ENCODE data around the gene PSRC1. TPM values are rescaled to one million over a fixed set of nuclear protein-coding genes. Genes with fewer than 3 reads are reported as not detected.

PSRC1 gene
- polyA plus RNA-seq, 1 of the 3 experiments (the other 2 are of a cell fraction): 19.4 TPM

DNA sequence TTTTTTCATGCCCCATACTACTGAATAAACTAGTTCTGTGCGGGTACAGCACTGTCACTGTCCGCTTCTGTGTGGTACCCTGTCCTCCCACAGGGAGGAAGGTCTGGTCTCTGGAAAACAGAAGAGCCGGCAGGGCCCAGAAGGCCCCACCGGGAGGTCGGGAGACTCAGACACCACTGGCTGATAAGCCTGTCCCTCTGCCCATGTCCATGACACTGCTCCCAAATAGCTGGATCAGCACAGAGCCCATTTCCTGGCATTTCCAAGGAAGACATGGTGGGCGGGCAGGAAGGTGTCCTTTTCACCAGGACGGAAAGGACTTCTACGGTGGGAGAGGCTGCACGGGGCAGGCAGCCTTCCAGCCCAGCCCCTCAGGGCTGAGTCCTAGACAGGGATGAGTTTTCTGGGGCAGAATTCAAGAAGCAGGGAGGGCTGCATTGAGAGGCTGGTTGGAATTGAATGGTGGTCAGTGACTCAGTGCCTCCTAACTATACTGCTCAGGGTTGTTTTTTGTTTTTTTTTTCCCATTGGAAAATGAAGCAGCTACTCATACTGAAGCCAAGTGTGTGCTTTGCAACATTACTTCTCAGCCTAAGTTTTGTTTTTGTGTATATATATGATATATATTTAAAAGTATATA lies 7.1 kb downstream of the PSRC1 start:
- peaks cover 15 to 25% of the 10 kb centered on the region in 2 experiments for H3K4me1 ChIP-seq (ENCODE audit: control insufficient read depth in 1 of 2, insufficient read depth in 2 of 2, low read depth in 1 of 2, low read length in 1 of 2)
- CTCF ChIA-PET: interaction anchor here (0.7 to 8.7 kb wide), 18 partner anchors 13 to 256 kb away, joined by 3 to 252 read pairs (median 4); partner anchors contain the start of genes ATXN7L2, CELSR2, CYB561D1 and SORT1
- H3K79me2 ChIP-seq (ENCODE audit: insufficient read depth): peaks cover 4% of the 10 kb centered on the region; the same call in 1 of the 2 replicates
- H3K9ac ChIP-seq: no peak overlapping the region; the same call in 1 of the 2 replicates
- peak; percentile 71 for DNase-seq
- H3K4me3 ChIP-seq (ENCODE audit: low read depth in 2 of 2, low read length in 1 of 2): no peak overlapping the region
- POLR2A ChIA-PET: interaction anchor here (0.6 to 0.7 kb wide), 2 partner anchors 61 to 122 kb away, joined by 3 read pairs; partner anchors contain the start of gene SORT1
- H4K20me1 ChIP-seq (ENCODE audit: insufficient read depth): no peaks in the 10 kb centered on the region
- H3K9me3 ChIP-seq: no peaks in the 10 kb centered on the region
- no peaks in the 10 kb centered on the region for H3K36me3 ChIP-seq (replicated peaks in 1 of 2; ENCODE audit: control insufficient read depth in 1 of 2, insufficient read depth in 2 of 2, low read length in 1 of 2)
- peak overlapping the region; percentile 12 for H3K4me2 ChIP-seq
- H3K27me3 ChIP-seq (ENCODE audit: insufficient read depth): no peaks in the 10 kb centered on the region
- TF ChIP-seq JUND (IDR thresholded peaks at IDR 0.05): no peak
- 0 out of 2 replicates have a peak, but pooled peaks have one; percentile 15 for TF ChIP-seq GATA2 (CRISPR knock-in tag; IDR thresholded peaks at IDR 0.05)
- peaks cover 16% of the 10 kb centered on the region for H3F3A ChIP-seq (replicated peaks; ENCODE audit: insufficient read depth)
- H2AFZ ChIP-seq (ENCODE audit: low read depth): no peak overlapping the region
- H3K27ac ChIP-seq (ENCODE audit: low read depth in 2 of 2, low read length in 1 of 2): peak overlapping the region in 1 of 2 experiments; percentile 83; a peak in 2 of 4 replicates
- H3K9me2 ChIP-seq: no peaks in the 10 kb centered on the region
- 61% methylated on average over 9 of the region's 9 CpGs for WGBS (ENCODE audit: low lambda C conversion rate)

DNA sequence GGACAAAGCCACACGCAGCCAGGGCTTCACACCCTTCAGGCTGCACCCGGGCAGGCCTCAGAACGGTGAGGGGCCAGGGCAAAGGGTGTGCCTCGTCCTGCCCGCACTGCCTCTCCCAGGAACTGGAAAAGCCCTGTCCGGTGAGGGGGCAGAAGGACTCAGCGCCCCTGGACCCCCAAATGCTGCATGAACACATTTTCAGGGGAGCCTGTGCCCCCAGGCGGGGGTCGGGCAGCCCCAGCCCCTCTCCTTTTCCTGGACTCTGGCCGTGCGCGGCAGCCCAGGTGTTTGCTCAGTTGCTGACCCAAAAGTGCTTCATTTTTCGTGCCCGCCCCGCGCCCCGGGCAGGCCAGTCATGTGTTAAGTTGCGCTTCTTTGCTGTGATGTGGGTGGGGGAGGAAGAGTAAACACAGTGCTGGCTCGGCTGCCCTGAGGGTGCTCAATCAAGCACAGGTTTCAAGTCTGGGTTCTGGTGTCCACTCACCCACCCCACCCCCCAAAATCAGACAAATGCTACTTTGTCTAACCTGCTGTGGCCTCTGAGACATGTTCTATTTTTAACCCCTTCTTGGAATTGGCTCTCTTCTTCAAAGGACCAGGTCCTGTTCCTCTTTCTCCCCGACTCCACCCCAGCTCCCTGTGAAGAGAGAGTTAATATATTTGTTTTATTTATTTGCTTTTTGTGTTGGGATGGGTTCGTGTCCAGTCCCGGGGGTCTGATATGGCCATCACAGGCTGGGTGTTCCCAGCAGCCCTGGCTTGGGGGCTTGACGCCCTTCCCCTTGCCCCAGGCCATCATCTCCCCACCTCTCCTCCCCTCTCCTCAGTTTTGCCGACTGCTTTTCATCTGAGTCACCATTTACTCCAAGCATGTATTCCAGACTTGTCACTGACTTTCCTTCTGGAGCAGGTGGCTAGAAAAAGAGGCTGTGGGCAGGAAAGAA lies 8.1 kb downstream of the PSRC1 start:
- H3K79me2 ChIP-seq (ENCODE audit: insufficient read depth): no peaks in the 10 kb centered on the region
- POLR2A ChIA-PET: no interaction called here
- TF ChIP-seq JUND (IDR thresholded peaks at IDR 0.05): peak; percentile 40; the same call in 1 of the 2 replicates
- TF ChIP-seq EZH2phosphoT487 (IDR thresholded peaks at IDR 0.05; ENCODE audit: borderline replicate concordance, low read depth): no peak
- TF ChIP-seq, protein P1, sequence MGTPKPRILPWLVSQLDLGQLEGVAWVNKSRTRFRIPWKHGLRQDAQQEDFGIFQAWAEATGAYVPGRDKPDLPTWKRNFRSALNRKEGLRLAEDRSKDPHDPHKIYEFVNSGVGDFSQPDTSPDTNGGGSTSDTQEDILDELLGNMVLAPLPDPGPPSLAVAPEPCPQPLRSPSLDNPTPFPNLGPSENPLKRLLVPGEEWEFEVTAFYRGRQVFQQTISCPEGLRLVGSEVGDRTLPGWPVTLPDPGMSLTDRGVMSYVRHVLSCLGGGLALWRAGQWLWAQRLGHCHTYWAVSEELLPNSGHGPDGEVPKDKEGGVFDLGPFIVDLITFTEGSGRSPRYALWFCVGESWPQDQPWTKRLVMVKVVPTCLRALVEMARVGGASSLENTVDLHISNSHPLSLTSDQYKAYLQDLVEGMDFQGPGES (IDR thresholded peaks at IDR 0.05; ENCODE audit: low read depth, low read length): no peak
- no peak for TF ChIP-seq FOXM1 (IDR thresholded peaks at IDR 0.05; ENCODE audit: low read depth)
- TF ChIP-seq EP300 (IDR thresholded peaks at IDR 0.05; ENCODE audit: borderline replicate concordance in 1 of 2, low read depth in 1 of 2, low read length in 1 of 2): no peak
- TF ChIP-seq, protein P2, sequence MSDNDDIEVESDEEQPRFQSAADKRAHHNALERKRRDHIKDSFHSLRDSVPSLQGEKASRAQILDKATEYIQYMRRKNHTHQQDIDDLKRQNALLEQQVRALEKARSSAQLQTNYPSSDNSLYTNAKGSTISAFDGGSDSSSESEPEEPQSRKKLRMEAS (IDR thresholded peaks at IDR 0.05; ENCODE audit: low read depth): 0 out of 2 replicates have a peak, but pooled peaks have one; percentile 50
- TF ChIP-seq, protein P3, sequence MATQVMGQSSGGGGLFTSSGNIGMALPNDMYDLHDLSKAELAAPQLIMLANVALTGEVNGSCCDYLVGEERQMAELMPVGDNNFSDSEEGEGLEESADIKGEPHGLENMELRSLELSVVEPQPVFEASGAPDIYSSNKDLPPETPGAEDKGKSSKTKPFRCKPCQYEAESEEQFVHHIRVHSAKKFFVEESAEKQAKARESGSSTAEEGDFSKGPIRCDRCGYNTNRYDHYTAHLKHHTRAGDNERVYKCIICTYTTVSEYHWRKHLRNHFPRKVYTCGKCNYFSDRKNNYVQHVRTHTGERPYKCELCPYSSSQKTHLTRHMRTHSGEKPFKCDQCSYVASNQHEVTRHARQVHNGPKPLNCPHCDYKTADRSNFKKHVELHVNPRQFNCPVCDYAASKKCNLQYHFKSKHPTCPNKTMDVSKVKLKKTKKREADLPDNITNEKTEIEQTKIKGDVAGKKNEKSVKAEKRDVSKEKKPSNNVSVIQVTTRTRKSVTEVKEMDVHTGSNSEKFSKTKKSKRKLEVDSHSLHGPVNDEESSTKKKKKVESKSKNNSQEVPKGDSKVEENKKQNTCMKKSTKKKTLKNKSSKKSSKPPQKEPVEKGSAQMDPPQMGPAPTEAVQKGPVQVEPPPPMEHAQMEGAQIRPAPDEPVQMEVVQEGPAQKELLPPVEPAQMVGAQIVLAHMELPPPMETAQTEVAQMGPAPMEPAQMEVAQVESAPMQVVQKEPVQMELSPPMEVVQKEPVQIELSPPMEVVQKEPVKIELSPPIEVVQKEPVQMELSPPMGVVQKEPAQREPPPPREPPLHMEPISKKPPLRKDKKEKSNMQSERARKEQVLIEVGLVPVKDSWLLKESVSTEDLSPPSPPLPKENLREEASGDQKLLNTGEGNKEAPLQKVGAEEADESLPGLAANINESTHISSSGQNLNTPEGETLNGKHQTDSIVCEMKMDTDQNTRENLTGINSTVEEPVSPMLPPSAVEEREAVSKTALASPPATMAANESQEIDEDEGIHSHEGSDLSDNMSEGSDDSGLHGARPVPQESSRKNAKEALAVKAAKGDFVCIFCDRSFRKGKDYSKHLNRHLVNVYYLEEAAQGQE (IDR thresholded peaks at IDR 0.05; ENCODE audit: low read depth, low read length): no peak
- TF ChIP-seq RXRA (IDR thresholded peaks at IDR 0.05; ENCODE audit: borderline replicate concordance, low read depth): no peak
- no peak for TF ChIP-seq POLR2AphosphoS5 (IDR thresholded peaks at IDR 0.05; ENCODE audit: low read depth, low read length)
- TF ChIP-seq MEF2A (IDR thresholded peaks at IDR 0.05; ENCODE audit: borderline replicate concordance, low read depth): no peak
- no peak for TF ChIP-seq MXI1 (IDR thresholded peaks at IDR 0.05; ENCODE audit: low read depth, low read length)
- TF ChIP-seq YY1 (IDR thresholded peaks at IDR 0.05; ENCODE audit: low read depth): no peak
- TF ChIP-seq TEAD4 (IDR thresholded peaks at IDR 0.05; ENCODE audit: borderline replicate concordance, insufficient read depth): no peak
- TF ChIP-seq FOSL2 (IDR thresholded peaks at IDR 0.05; ENCODE audit: borderline replicate concordance, low read depth): peak; percentile 70
- no peak for TF ChIP-seq SIN3A (IDR thresholded peaks at IDR 0.05; ENCODE audit: borderline replicate concordance, low read depth, low read length)
- TF ChIP-seq TCF12 (IDR thresholded peaks at IDR 0.05): peak; percentile 74

More for the DNA sequence above, 8.1 kb downstream of the PSRC1 start:
- H3K27me3 ChIP-seq (ENCODE audit: insufficient read depth): no peaks in the 10 kb centered on the region
- H3F3A ChIP-seq (replicated peaks; ENCODE audit: insufficient read depth): peaks cover 16% of the 10 kb centered on the region
- CTCF ChIA-PET: interaction anchor here (0.7 to 1.0 kb wide), 2 partner anchors 11 to 257 kb away, joined by 3 to 5 read pairs; no protein-coding TSS in a partner anchor
- H4K20me1 ChIP-seq (ENCODE audit: insufficient read depth): no peaks in the 10 kb centered on the region
- no peak overlapping the region for H3K4me3 ChIP-seq (ENCODE audit: low read depth in 2 of 2, low read length in 1 of 2)
- H3K9me2 ChIP-seq: no peaks in the 10 kb centered on the region
- H2AFZ ChIP-seq (ENCODE audit: low read depth): no peak overlapping the region
- 56% methylated on average over 15 of the region's 24 CpGs for WGBS (ENCODE audit: low lambda C conversion rate)
- H3K4me2 ChIP-seq: peak overlapping the region; percentile 12
- H3K4me1 ChIP-seq (ENCODE audit: control insufficient read depth in 1 of 2, insufficient read depth in 2 of 2, low read depth in 1 of 2, low read length in 1 of 2): peaks cover 15 to 25% of the 10 kb centered on the region in 2 experiments
- DNase-seq: peak; percentile 65
- H3K9me3 ChIP-seq: no peaks in the 10 kb centered on the region
- H3K36me3 ChIP-seq (replicated peaks in 1 of 2; ENCODE audit: control insufficient read depth in 1 of 2, insufficient read depth in 2 of 2, low read length in 1 of 2): no peaks in the 10 kb centered on the region
- no peak overlapping the region; the same call in 1 of the 2 replicates for H3K9ac ChIP-seq
- peak overlapping the region in 1 of 2 experiments; percentile 83; a peak in 2 of 4 replicates for H3K27ac ChIP-seq (ENCODE audit: low read depth in 2 of 2, low read length in 1 of 2)

Data from SK-N-SH (cell line).